ENCODE results near the gene THSD4. TPM values are rescaled to one million over a fixed set of nuclear protein-coding genes. Genes with fewer than 3 reads are reported as not detected.

Gene THSD4
- total and polyA plus RNA-seq, 2 of the 4 experiments (the other 2 are of a cell fraction), result 25.5 to 31.1 TPM

- BruUV-seq (replicated peaks), result no TSS peak
- peak overlapping the region; percentile 62 for H2BK20ac ChIP-seq (ENCODE audit: low read depth, low read length)
- H4K8ac ChIP-seq (ENCODE audit: low read depth in 2 of 2, low read length in 2 of 2), result peak overlapping the region in 1 of 2 experiments; percentile 19; a peak in 1 of 4 replicates
- no peak overlapping the region for H4K5ac ChIP-seq (ENCODE audit: low read depth, low read length)
- H3K9me3 ChIP-seq (ENCODE audit: control insufficient read depth, insufficient read depth, low read length), result no peaks in the 10 kb centered on the region
- H3K36me3 ChIP-seq (ENCODE audit: control insufficient read depth, insufficient read depth, low read length), result no peaks in the 10 kb centered on the region
- no peaks in the 10 kb centered on the region; the same call in 1 of the 2 replicates for H4K20me1 ChIP-seq (ENCODE audit: insufficient read depth, low read length)
- H3K27me3 ChIP-seq (ENCODE audit: control insufficient read depth, insufficient read depth, low read length), result no peaks in the 10 kb centered on the region
- peak overlapping the region; percentile 50; the same call in 1 of the 2 replicates for H2AK5ac ChIP-seq (ENCODE audit: low read depth, low read length)
- peaks cover 15% of the 10 kb centered on the region for H3K4me1 ChIP-seq (ENCODE audit: control insufficient read depth, insufficient read depth, low read length)
- H2AFZ ChIP-seq (replicated peaks; ENCODE audit: low read length, poor library complexity), result no peak overlapping the region
- ATAC-seq (ENCODE audit: low read depth) (no peak), DNase-seq (no peak)
- no peak overlapping the region for H4K91ac ChIP-seq (ENCODE audit: insufficient read depth, low read depth, low read length)
- H3K23ac ChIP-seq (ENCODE audit: low read depth, low read length), result 0 out of 2 replicates have a peak overlapping the region, but pooled peaks have one; percentile 8
- no peak overlapping the region for H2BK5ac ChIP-seq (ENCODE audit: low read depth, low read length, poor library complexity, severe bottlenecking)
- H3K9ac ChIP-seq (ENCODE audit: low read depth, low read length), result no peak overlapping the region
- ChIA-PET CTCF (no interaction called here), POLR2A (ENCODE audit: unreplicated experiment) (no interaction called here)
- no peak overlapping the region for H3K27ac ChIP-seq (ENCODE audit: insufficient read depth, low read length)
- H3K4me2 ChIP-seq (ENCODE audit: low read depth, low read length), result no peak overlapping the region
- no peak overlapping the region for H3K4me3 ChIP-seq (ENCODE audit: insufficient read depth, low read depth, low read length)
- H3K9me1 ChIP-seq (ENCODE audit: insufficient read depth, low read length), result peaks cover 17% of the 10 kb centered on the region
- H2BK120ac ChIP-seq (ENCODE audit: low read depth, low read length), result peak overlapping the region; percentile 30
- H3K18ac ChIP-seq (ENCODE audit: low read depth, low read length), result no peak overlapping the region
- H2BK15ac ChIP-seq (ENCODE audit: low read depth, low read length), result 0 out of 3 replicates have a peak overlapping the region, but pooled peaks have one; percentile 21
- 0 out of 2 replicates have a peak overlapping the region, but pooled peaks have one; percentile 28 for H3K4ac ChIP-seq (ENCODE audit: low read depth, low read length)
- dilution Hi-C loops (cut with HindIII; ENCODE audit: low sequenced_read_pairs, unreplicated experiment), result no loop called here
- H3K14ac ChIP-seq (replicated peaks; ENCODE audit: low read depth, low read length), result 0 out of 2 replicates have a peak overlapping the region, but pooled peaks have one; percentile 50
- H3K56ac ChIP-seq (ENCODE audit: extremely low read depth, insufficient read depth, low read length), result no peak overlapping the region
- intact Hi-C loops (cut with micrococcal nuclease), result no loop called here
- TF ChIP-seq POLR2A (IDR thresholded peaks at IDR 0.05; ENCODE audit: low read depth, low read length) (no peak), SMC3 (IDR thresholded peaks at IDR 0.05; ENCODE audit: low read depth, low read length) (no peak), BHLHE40 (IDR thresholded peaks at IDR 0.05; ENCODE audit: low read depth, low read length) (no peak), MAFK (IDR thresholded peaks at IDR 0.05; ENCODE audit: low read depth, low read length) (no peak), MXI1 (IDR thresholded peaks at IDR 0.05; ENCODE audit: borderline replicate concordance, low read depth, low read length) (no peak), FOS (IDR thresholded peaks at IDR 0.05; ENCODE audit: low read depth, low read length) (no peak), CTCF (conservative IDR thresholded peaks at IDR 0.05; ENCODE audit: low read depth, low read length) (no peak), NFE2L2 (IDR thresholded peaks at IDR 0.05; ENCODE audit: low read depth, low read length) (no peak), CHD1 (IDR thresholded peaks at IDR 0.05; ENCODE audit: low read depth, low read length) (no peak), ELK1 (IDR thresholded peaks at IDR 0.05; ENCODE audit: borderline replicate concordance, low read depth, low read length) (no peak), CEBPB (IDR thresholded peaks at IDR 0.05; ENCODE audit: low read depth, low read length) (no peak), RAD21 (IDR thresholded peaks at IDR 0.05; ENCODE audit: low read length) (no peak), MAZ (IDR thresholded peaks at IDR 0.05; ENCODE audit: borderline replicate concordance, low read depth, low read length) (no peak), RFX5 (IDR thresholded peaks at IDR 0.05; ENCODE audit: low read depth, low read length) (no peak), RCOR1 (IDR thresholded peaks at IDR 0.05; ENCODE audit: insufficient replicate concordance, low read length) (no peak)
- TF ChIP-seq, protein P1, sequence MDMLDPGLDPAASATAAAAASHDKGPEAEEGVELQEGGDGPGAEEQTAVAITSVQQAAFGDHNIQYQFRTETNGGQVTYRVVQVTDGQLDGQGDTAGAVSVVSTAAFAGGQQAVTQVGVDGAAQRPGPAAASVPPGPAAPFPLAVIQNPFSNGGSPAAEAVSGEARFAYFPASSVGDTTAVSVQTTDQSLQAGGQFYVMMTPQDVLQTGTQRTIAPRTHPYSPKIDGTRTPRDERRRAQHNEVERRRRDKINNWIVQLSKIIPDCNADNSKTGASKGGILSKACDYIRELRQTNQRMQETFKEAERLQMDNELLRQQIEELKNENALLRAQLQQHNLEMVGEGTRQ (IDR thresholded peaks at IDR 0.05; ENCODE audit: low read depth, low read length), result no peak
- in situ Hi-C loops (cut with MboI; ENCODE audit: low sequenced_read_pairs), result no loop called here
- WGBS, 2 experiments (ENCODE audit: extremely low coverage in 2 of 2, insufficient read length in 1 of 2), result no CpG with 5 or more reads among the region's 3 CpGs
- H3K79me1 ChIP-seq (ENCODE audit: low read depth in 1 of 2, low read length in 2 of 2), result peaks cover 3 to 9% of the 10 kb centered on the region in 2 experiments; a peak in 2 of 4 replicates
- H2AK9ac ChIP-seq (replicated peaks; ENCODE audit: low read depth, low read length, poor library complexity), result no peak overlapping the region
Measured at GRCh38 chr15:71682001-71682400, 566.7 kb downstream of the THSD4 start.

Measured in IMR-90 (cell line).